ENCODE measurements around the gene RABEP2. TPM values are rescaled to one million over a fixed set of nuclear protein-coding genes. Genes with fewer than 3 reads are reported as not detected.

Gene RABEP2
- total and polyA plus RNA-seq, 9 of the 15 experiments (the other 6 are each of a cell fraction or from before 2014, with no cell fraction given), result 0.15 to 13.4 (median 3.5) TPM

GRCh38 chr16:28917095-28917494 is 7.9 kb downstream of the RABEP2 start (continued):
- TF ChIP-seq REST (IDR thresholded peaks at IDR 0.05; ENCODE audit: borderline replicate concordance) (peak; percentile 20; the same call in 1 of the 2 replicates), REST (CRISPR knock-in tag; IDR thresholded peaks at IDR 0.05; ENCODE audit: low read depth) (no peak), ARID2 (IDR thresholded peaks at IDR 0.05) (no peak), ZNF23 (CRISPR knock-in tag; IDR thresholded peaks at IDR 0.05) (no peak), ZBTB26 (CRISPR knock-in tag; IDR thresholded peaks at IDR 0.05) (no peak), SRF (CRISPR knock-in tag; IDR thresholded peaks at IDR 0.05) (no peak), GABPB1 (CRISPR knock-in tag; IDR thresholded peaks at IDR 0.05) (no peak), ZHX1 (conservative IDR thresholded peaks at IDR 0.05; ENCODE audit: low read length) (no peak), NFE2L1 (tag; IDR thresholded peaks at IDR 0.05; ENCODE audit: borderline replicate concordance, low read depth) (peak; percentile 30; the same call in 1 of the 2 replicates), MAFG (tag; conservative IDR thresholded peaks at IDR 0.05) (peak; percentile 76), ARID4B (CRISPR knock-in tag; IDR thresholded peaks at IDR 0.05) (no peak), HDAC1 (IDR thresholded peaks at IDR 0.05) (no peak)
